ENCODE data around the gene EHD3. TPM values are rescaled to one million over a fixed set of nuclear protein-coding genes. Genes with fewer than 3 reads are reported as not detected.

Gene EHD3
- polyA plus RNA-seq, 5 donors = 7.5 to 10.8 (median 9.0) TPM

DNA sequence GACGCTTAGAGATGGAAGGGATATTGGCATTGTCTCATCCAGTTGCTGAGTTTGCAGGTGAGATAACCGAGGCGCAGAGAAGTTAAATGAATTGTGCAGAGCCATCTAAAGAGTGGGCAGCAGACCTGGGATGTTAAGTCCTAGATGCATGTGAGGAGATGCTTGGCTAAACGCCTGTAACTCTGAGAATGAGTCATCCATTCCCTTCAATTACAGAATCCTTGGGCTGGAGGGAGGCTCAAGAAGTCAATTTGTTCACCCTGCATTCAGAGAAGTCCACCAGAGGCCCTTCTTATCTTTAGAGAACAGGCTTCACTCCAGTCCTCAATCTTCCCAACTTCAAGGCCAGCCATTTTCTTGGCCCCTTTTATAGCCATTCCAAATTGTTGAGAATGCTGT lies 1.6 kb downstream of the EHD3 start:
- no peak for DNase-seq

DNA sequence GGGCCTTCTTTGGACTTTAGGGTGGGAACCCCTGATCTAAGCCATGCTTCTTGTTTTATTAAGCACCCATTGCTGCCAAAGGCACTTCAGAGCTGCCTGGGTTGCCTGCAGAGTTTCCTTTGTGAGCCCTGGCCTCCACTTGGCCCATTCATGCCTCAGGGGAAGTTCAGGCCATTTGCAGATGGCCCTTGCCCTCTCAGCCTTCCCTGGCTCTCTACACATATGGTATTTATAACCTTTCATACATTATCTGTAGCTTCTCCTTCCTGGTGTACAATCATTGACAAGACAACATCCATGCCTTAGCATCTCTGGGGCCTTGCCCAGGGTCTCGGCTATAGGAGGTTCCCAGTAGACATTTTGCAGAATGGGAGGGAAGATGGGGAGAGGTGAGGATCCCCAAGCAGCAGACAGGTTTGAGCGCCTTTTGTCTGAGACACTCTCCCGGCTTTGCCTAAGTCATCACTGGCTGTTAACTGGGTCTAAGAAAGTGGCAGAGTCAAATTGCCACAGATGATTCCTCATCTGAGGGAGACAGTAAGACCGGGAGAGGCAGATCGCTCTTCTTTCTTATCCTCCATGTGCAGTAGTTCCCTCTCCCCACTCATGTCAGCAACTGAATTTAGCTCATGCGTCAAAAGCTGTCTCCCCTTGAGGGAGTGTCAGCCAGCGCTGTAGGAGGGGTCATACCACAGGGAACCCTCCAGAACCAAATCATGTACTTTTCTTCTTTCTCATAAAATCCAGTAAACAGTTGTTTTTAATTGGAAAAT lies 2.7 kb downstream of the EHD3 start:
- no peak for DNase-seq

DNA sequence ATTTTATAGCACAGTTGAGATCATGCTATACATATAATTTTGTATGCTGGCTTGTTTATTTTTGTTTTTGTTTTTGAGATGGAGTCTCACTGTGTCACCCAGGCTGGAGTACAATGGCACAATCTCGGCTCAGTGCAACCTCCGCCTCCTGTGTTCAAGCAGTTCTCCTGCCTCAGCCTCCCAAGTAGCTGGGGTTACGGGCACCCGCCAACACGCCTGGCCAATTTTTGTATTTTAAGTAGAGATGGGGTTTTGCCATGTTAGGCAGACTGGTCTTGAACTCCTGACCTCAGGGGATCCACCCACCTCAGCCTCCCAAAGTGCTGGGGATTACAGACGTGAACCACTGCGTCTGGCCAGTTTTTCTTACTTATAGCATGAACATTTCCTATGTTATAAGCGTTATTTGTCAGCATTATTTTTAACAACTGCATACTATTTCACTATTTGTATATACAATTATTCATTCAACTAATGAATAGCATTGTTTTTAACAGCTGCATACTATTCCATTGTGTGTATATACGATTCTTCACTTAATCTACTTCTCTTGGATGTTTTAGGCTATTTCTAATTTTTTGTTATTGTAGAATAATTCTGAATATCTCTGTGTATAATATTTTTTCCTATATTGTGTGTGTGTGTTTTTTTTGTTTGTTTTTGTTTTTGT lies 3.5 kb downstream of the EHD3 start:
- no peak for DNase-seq

DNA sequence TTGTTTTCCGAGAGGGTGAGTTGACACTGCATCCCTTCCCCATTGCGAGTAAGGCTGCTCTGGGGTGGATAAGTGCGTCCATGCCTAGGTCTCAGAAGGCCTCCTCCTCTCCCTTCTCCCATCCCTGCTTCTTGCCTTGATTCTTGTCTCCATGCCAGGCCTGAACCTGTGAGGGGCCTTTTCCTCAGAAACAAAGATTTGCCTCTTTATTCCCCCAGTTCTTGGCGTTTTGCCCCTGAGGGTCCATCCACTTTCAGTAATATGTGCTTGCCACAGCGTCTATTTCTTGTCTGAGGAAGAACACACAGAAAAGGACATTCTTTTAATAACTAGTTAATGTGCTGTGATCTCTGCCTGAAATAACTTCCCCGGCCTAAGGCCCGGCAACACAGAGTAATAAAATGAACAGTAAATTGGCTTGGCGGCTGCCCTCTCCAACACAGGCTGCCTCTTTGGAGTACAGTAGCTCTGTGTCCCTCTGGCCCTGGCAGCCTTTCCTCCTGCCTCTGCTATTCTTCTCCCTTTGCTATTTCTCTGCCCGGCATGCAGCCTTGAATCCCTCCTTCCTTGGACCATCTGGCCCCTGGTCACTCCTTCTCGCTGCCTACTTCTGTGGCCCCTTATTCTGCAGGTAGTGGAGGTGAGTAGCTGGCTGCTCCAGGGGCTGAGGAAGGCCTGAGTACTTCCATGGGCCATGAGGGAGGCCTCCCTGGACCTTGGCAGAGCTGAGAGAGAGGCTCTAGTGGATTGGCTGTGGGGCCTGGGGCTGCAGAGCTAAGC lies 4.4 kb downstream of the EHD3 start:
- DNase-seq = no peak

DNA sequence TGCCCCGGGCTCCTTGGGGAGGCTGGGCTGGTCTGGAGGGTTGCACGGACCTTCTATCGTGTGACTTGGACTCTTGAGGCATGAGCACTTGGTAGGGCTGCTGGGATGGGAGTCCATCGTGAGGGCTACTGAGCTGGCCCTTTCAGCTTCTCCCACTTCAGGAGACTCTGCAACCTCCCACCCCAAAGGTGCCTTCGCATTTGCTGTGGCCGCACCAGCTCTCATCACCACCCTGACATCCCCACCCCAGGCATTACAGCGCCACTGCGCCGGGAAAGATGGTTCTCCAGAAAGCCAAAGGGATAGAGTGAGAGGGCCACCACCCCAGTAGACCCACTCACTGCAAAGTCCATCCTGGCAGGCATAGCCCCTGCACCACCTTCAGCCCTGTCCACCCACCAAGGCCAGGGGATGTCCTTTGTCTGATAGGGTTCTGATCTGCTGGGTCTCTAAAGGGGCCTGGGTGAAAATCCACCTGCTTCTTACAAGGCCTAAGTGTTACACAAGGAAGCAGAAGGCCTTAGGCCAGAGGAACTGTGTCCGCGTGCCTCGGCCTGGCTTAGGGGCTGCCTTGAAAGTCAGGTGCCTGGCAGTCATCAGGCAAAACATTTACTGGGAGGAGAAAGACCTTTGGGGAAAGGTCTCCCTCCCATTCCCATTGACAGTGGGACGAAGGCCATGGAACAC lies 5.1 kb downstream of the EHD3 start:
- DNase-seq = no peak

DNA sequence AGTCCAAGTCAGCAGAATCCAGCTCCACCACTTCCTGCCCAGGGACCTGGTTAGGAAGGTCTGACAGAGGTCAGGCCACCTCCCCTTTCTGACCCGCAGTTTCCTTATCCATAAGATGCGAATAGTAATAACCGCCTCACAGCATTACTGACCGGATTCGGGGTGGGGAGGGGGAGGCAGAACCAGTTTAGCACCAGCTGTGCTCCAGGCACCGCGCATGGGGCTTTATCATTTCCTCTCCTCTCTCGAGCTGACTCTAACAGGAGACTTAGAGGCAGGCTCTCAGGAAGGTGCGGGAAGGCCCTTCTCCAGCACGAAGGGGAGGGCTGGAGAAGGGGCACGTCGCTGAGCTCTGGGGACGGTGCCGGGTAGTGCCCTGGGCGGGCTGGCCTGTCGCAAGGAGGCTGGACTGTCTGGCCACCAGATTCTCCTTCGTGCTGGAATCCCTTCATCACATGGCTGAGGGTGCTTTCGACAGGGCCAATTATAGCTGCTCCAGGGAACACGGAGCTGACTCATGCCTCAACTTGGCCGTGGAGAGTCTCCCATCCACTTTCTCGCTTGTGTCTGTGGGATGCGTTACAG lies 5.7 kb downstream of the EHD3 start:
- no peak for DNase-seq

DNA sequence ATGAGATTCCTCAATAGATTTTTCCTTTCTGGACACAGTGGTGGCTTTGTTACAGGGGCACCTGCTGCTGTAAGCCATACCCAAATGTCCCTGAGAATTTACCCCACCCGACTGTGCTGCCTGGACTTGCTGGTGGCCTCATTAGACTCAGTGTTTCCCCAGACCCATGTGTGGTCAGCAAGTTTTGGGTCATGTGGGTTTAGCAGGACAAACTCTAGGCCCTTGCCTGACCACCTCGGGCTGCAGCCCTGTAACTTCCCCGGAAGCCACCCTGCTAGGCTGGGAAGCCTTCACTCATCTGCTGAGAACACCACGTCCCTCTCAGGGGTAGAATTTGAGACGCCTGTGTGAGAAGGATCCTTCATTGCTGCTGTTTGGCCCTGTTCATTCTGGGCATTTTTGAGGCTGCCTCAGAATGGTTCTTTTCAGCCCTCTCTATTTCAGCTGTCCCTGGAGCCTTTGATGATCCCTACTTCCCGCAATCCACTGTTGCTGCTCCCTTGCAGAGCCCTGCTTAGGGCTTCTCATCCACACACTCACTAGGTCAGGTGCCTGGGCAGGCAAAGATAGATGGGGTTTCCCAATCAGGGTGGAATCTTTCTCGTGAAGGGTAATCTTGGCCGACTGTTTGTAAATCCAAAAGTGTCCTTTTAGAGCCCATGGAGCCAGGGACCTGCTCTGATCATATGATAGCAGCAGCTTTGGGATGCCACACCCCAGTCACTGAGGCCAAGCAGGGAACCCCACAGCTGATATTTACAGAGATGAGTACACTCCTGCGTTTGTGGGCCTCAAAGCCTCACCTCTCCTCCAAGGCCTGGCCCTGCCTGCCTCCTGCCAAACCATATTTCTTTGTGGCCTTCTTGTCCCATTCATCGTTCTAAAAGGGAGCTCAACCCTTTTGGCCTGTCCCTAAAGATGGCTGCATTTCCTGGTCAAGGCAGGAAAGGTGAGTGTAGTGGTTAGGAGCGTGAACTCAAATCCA lies 6.7 kb downstream of the EHD3 start:
- no peak for DNase-seq

DNA sequence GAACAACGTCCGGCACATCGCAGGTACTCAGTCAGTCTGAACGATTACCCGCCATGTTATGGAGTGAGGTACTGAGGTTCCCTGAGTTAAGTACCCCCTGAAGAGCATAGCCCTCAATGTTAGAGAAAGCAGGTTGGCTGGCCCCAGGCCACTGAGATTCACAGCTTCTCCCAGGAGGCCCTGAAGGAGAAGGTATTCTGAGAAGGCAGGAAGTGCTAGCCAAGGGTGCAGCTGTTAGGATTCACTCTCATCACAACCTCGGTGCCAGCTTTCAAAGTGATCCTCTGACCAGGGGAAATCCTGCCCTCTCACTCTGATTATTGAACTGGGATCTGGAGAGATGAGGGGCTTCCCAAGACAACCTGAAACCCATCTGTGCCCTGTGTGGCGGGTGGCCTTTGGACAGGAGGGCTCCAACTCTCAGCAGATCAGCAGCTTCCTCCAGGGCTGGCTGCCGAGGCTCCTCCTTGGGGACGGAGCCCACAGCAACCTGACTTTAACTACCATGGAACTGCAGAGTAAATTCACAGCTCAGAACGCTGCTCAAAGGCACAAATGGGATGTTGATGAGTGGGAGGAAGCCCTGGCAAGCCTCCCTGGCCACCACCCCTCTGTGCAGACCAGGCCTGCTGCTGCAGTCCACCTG lies 7.8 kb downstream of the EHD3 start:
- DNase-seq = no peak

DNA sequence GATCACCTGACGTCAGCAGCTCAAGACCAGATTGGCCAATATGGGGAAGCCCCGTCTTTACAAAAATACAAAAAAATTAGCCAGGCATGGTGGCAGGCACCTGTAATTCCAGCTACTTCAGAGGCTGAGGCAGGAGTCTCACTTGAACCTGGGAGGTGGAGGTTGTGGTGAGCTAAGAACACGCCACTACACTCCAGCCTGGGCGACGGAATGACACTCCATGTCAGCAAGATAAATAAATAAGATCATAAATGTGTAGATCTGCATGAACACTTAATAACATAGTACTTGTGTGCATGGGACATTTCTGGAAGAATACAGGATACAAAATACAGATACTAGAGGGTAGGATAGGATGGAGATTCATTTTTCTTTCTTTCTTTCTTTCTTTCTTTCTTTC lies 9.1 kb downstream of the EHD3 start:
- no peak for DNase-seq

DNA sequence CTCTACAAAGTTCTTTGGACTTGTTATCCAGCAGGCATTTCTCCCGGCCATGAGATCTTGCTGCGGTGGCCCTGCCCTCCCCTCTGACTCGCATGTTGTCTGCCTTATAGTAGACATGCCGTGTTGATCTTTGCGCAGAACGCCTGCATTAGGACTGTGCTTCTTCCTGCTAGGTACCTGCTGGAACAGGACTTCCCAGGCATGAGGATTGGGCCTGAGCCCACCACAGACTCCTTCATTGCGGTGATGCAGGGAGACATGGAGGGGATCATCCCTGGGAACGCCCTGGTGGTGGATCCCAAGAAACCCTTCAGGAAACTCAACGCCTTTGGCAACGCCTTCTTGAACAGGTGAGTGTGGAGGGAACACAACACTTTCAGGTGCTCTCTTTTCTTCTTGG lies 10.1 kb downstream of the EHD3 start:
- DNase-seq = no peak

DNA sequence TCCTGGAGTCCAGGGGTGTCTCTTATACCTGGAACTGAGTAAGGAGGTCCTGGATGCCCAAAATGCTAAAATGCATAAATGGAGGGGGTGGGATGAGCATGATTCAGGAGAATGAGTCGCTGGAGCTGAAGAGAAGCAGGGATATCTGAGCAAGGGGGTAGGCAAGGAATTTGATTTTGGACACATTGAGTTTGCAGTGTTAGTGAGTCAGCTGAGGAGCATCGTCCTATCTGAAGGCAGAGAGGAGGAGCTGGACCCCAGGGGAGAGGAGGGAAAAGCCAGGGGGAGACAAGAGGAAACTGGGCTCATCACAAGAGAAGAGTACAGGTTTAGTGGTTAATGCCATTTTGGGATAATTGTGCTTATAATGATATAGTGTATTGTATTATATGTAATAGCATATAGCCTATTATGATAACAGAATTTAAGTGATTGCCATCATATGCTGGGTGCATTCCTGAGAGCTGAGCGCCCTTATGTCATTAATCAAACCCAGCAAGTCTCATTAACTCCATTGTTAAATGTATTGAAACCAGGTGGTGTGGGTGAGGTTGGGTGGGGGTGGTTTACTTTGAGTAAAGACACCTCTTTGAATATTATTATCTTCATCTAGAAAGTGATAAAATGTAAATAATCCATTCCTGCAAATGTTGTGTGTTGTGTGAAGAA lies 12.4 kb downstream of the EHD3 start:
- no peak for DNase-seq

DNA sequence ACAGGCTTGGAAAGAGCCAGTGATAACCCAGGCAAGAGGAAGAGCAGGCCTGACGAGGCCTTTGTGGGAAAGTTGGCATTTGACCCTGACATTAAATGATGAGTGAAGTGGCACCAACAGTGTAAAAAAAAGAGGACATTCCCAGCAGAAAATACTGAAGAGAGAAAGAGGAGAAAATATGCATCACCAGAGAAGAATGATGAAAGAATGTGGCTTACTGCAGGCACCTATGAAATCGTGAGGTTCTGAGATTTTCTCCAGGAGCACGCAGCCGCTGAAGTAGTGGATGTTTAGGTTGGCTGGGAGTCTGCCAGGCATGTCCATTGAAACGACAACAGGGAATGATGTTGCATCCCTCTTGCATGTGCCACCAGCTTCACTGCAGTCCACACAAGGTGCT lies 13.8 kb downstream of the EHD3 start:
- no peak for DNase-seq

DNA sequence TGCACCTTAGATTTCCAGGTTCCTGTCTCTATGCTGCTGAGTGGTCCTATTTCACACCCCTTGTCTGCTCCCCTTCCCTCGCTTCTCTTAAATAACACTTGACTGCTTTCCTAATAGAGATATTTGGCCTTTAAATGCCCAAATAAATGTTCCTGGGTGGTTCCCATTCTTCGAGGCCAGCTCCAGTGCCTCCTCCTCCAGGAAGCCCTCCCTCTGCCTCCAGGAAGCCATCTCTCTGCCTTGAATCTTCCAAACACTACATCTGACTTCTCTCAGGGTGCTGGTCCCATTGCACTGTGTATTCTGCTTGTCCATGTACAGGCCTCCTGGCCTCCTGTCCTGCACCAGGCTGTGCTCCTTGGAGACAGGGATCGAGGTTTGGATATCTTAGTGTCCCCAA lies 14.2 kb downstream of the EHD3 start:
- no peak for DNase-seq

DNA sequence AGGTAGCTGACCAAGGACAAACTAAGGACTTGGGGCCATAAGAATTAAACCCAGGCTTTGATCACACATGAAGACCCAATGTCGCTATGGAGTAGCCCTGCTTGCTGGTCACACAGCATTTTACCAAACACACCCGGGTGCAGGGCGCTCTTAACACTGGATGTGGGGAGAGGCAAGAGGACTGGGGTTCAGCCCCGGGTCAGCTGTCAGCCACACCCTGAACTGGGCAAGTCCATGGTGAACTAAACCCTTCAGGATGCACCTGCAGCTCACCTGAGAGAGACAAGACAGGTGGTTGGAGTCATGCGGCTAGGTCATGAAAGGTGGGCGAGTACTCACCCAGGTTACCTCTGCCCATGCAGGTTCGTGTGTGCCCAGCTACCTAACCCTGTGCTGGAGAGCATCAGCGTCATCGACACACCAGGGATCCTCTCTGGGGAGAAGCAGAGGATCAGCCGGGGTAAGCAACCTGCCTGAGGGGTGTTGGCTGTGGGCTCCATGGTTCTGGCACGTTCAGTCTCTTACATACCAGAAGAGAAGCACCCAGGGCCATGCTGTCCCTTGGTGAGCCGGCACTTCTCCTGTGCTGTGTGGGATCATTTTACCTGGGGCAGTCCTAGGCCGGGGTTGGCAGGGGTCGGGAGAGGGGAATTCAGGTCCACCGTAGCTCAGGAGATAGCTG lies 15.2 kb downstream of the EHD3 start:
- no peak for DNase-seq

DNA sequence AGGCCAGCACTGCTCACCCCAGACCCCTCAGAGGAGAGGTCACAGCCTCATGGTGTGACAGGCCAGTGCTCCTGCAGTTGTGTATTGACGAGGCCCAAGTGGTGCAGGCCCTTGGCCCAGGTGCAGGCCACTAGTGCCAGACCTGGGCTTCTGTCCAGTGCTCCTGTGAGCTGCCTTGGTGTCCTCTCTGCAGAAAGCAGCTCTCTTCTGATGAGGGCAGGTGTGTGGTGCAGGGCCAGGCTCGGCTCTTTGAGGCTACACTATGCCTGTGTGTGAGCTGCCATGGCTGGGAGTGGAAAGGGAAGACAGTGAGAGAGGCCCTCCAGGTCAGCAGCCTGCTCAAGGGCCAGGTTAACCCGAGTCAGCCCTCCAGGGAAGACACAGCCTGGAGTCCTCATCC lies 17.1 kb downstream of the EHD3 start:
- no peak for DNase-seq

DNA sequence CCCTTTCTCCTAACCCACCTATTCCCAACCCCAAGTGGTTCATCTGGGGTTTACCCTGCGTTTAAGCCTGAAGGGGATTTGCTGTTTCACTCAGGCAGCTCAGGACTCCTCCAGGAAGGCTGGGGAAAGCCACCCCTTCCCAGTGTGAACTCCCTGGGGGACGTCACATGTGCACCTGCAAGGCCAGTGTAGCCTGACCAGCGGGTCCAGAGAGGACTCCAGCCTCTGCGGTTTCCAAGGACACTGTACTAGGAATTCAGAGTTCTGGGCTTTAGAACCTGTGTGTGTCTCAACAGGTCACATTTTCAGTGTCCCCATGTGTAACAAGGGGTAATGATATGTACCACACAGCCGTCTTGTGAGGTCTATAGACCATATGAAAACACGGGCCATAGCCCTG lies 17.9 kb downstream of the EHD3 start:
- DNase-seq = no peak

DNA sequence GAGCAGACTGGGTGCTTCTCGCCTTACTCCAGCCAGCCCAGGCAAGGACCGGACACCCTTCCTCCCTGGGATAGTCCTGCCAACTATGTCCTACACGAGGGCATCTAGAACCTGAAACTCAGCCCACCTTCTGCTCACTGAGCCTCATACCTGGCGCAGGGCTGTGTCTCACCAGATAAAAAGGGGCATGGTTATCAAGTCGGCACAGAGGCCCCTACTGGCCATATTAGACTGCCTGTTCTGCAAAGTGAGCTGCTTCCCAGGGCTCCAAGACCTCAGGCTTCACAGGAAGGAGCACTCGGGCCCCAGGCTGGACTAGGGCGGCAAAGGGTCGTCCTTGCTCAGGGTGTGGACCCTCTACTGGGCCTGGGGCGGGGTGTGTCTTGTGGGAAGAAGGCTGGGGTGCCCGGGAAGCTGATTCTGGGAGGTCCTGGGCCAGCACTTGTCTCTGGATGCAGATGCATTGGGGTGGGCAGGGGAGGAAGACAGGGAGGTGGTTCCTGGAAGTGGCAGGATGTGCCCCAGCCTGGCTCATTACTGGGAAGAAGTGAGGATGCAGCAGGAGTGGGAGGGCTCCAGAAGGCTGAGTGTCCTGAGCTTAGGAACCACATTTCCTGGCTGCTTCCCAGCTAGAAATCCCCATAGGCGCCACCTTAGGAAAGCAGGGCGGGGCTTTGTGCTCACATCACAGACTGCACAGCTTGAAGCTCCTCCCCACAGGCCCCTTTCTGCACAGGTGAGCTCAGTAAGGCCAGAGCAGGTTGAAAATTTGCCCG lies 19.6 kb downstream of the EHD3 start:
- no peak for DNase-seq
